Muscle layer of duodenum (tissue), 2 donors: ENCODE results near the gene H2BK1.

Experiments used
- H3K27ac ChIP-seq: one replicate; pipeline ENCODE4 v1.7.0; 2013; ENCODE audit warnings: mild to moderate bottlenecking, low read length
- H3K27me3 ChIP-seq: one replicate; pipeline ENCODE4 v1.7.0; 2013; ENCODE audit warnings: low read depth, mild to moderate bottlenecking, control low read depth, low read length
- H3K36me3 ChIP-seq, 2 donors: one replicate each; pipeline ENCODE4 v1.7.0; 2013; ENCODE audit warnings: low read length in 2 of 2, control low read depth in 1 of 2, mild to moderate bottlenecking in 1 of 2; ENCODE audit not compliant: insufficient read depth in 2 of 2, control insufficient read depth in 1 of 2
- H3K4me1 ChIP-seq, 2 donors: one replicate each; pipeline ENCODE4 v1.7.0; 2013; ENCODE audit warnings: low read length in 2 of 2, mild to moderate bottlenecking in 2 of 2, control low read depth in 1 of 2, moderate library complexity in 1 of 2; ENCODE audit not compliant: insufficient read depth in 2 of 2, control insufficient read depth in 1 of 2
- H3K4me3 ChIP-seq, 2 donors: one replicate each; pipeline ENCODE4 v1.7.0; 2013; ENCODE audit warnings: low read length in 2 of 2, low read depth in 1 of 2, mild to moderate bottlenecking in 1 of 2
- H3K9me3 ChIP-seq, 2 donors: one replicate each; pipeline ENCODE4 v1.7.0; 2013; ENCODE audit warnings: low read length in 2 of 2, control low read depth in 1 of 2, mild to moderate bottlenecking in 1 of 2; ENCODE audit not compliant: control insufficient read depth in 1 of 2
- donor health status: healthy.

The H2BK1 gene

DNA sequence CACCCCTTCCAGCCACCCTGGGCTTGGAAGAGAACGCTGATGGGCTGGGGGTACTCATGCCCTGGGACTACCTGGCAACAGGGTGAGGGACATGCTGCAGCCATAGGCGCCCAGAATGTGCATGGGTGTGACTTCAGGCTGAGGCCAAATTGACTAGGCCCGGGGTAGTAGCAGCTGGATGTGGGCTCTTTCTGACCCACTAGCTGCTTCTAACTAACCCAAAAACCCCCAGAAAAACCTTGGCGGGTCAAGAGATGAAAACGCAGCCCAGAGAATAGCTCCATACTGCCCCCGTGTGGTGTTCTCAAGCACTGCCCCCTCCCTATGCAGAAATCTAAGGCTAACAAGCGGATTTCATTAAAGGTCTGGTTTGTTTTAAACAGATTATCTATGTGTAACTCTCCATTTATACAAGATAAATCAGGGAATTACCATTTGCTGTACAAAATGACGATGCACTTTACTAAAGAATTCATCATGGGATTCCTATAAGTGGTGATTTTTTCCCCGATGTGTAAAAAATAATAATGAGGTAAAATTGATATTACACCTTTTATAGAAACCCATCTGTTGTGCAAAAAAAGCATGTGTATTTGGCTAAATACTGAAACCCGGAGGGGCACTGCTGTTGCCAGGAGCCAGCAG is 34.0 kb upstream of the H2BK1 start:
- H3K4me3 ChIP-seq = no peak overlapping the region
- no peak overlapping the region for H3K27ac ChIP-seq
- peaks cover 3 to 54% of the 10 kb centered on the region in 2 donors for H3K4me1 ChIP-seq
- H3K36me3 ChIP-seq = peaks cover 7 to 21% of the 10 kb centered on the region in 2 donors
- no peaks in the 10 kb centered on the region for H3K9me3 ChIP-seq
- peaks cover 22% of the 10 kb centered on the region for H3K27me3 ChIP-seq

DNA sequence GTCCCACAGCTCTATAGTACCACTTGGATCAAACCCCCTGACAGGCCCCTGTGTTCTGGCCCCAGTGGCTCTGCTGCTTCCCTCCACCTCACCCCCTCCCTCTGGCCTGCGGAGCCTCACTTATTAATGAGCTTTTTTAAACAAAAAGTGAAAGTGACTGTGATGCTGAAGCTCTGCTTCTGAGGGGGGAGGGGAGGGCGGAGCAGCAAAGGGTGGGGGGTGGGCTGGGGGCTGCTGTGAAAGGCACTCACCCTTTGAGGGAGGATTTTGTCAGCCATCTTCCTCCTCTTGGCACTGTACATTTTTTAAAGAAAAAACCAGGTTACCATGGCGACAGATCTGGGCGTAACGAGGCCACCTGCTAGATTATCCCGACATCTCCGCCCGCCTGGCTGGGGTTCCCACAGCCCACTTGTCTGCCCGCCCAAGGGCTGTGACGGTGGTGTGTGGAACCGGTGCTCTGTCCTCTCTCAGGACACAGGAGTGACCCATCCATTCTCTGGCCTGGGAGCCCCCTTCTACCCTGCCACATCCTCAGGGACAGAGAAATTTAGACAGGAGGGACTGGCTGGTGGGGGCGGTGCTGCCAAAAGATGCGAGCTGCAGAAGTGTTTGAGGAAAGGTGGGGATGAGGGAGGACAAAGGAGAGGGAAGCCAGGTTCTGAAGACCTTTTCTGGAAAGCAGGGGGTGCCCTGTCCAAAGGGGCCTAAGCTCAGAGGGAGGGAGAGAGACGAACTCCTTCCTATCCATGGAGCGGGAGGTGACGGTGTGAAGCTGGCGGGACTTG is 33.3 kb upstream of the H2BK1 start:
- Histone ChIP-seq H3K4me1 (peaks cover 3 to 53% of the 10 kb centered on the region in 2 donors), H3K9me3 (no peaks in the 10 kb centered on the region), H3K36me3 (peaks cover 13 to 28% of the 10 kb centered on the region in 2 donors), H3K4me3 (peak overlapping the region in 1 of 2 donors; percentile 26), H3K27ac (no peak overlapping the region), H3K27me3 (peaks cover 22% of the 10 kb centered on the region)

GRCh38 chr7:151243045-151243349 is 32.7 kb upstream of the H2BK1 start:
- H3K27me3 ChIP-seq = peaks cover 22% of the 10 kb centered on the region
- H3K4me1 ChIP-seq = peaks cover 3 to 50% of the 10 kb centered on the region in 2 donors
- H3K4me3 ChIP-seq = peak overlapping the region in 1 of 2 donors; percentile 26
- H3K27ac ChIP-seq = no peak overlapping the region
- no peaks in the 10 kb centered on the region for H3K9me3 ChIP-seq
- H3K36me3 ChIP-seq = peaks cover 17 to 35% of the 10 kb centered on the region in 2 donors

DNA sequence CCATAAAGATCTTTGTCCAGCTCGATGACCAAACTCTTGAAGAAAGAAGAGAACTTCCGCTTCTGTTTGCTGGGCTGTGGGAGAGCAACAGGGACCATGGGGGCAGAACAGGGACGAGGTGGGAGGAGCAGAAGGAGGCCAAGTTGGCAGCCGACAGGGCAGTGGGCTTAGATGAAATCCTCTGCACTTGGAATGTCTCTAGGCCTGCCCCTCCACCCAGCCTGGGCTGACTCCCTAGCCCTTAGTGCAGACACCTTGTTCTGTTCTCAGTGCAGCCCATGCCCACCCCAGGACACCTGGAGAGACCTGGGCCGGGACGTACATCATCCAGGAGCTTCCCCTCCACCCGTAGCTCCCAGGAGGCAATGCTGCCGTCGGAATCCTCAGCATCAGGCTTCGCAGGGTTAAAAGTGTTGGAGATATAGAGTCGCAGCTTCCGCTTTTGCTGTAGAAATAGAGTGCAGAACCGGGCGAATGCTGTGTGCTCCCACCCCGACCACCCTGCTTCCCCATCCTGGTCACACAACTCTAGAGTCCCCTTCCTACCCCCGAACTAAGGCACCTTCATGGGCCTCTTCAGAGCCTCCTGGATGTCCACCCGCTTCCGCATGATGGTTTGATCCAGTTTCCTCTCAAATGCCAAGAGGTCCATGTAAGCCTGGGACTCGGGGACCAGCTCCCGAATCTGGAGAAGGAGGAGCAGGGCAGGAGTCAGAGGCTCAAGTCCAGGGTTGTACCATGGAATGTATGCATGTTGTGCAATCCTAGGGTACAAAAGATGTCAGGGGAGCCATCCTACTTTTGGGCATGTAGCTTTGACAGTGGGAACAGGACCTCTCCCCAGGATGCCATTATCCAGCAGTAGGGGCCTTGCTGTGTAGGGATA is 32.1 kb upstream of the H2BK1 start:
- Histone ChIP-seq H3K36me3 (peaks cover 21 to 40% of the 10 kb centered on the region in 2 donors), H3K4me1 (peaks cover 3 to 45% of the 10 kb centered on the region in 2 donors), H3K4me3 (no peak overlapping the region), H3K27ac (no peak overlapping the region), H3K9me3 (no peaks in the 10 kb centered on the region), H3K27me3 (peaks cover 22% of the 10 kb centered on the region)

- H3K4me3 ChIP-seq = no peak overlapping the region
- H3K9me3 ChIP-seq = no peaks in the 10 kb centered on the region
- H3K27me3 ChIP-seq = peaks cover 22% of the 10 kb centered on the region
- H3K36me3 ChIP-seq = peaks cover 26 to 47% of the 10 kb centered on the region in 2 donors
- no peak overlapping the region for H3K27ac ChIP-seq
- H3K4me1 ChIP-seq = peaks cover 3 to 38% of the 10 kb centered on the region in 2 donors
These were observed 31.4 kb upstream of the H2BK1 start for GRCh38 chr7:151241755-151242096.

DNA sequence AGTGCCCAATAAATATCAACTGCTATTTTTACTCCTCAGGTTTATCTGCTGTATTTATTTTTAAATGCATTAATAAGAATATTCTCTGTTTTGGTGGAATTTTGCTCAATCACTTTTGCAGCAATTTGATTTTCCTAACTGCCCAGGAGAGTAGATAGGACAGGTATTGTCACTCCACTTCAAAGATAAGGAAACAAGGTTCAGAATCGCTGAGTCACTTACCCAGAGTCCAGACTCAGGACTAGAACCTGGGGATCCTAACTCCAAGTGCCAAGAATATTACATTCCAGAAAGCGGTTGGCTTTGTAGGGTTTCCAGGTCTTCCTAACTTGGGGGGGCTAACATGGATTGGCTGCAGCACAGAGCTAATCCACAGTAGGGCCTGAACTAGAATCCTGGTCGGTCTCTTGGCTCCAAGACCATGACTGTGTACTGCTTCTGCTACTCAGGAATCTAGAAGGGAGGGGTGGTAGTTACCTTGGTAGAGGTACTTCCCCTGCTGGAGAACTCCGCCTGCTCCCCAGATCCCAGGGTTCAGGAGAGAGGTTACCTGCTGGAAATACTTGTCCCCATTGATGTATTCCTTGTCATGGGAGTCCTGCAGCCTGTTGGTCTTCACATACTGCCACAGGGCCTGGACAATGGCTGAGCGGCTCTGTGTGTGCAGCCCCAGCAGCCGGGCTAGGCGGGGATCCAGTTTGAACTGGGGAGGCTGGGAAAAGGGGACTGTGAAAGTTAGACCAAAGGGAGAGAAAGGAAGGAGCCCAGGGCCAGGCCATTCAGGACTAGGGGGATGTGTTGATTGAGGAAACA is 30.9 kb upstream of the H2BK1 start:
- Histone ChIP-seq H3K36me3 (peaks cover 32 to 47% of the 10 kb centered on the region in 2 donors), H3K27me3 (peaks cover 19% of the 10 kb centered on the region), H3K27ac (no peak overlapping the region), H3K9me3 (no peaks in the 10 kb centered on the region), H3K4me1 (peaks cover 0 to 32% of the 10 kb centered on the region in 2 donors), H3K4me3 (no peak overlapping the region)

- Histone ChIP-seq H3K27ac (no peak overlapping the region), H3K36me3 (peaks cover 33 to 50% of the 10 kb centered on the region in 2 donors), H3K4me3 (no peak overlapping the region), H3K4me1 (peaks cover 0 to 26% of the 10 kb centered on the region in 2 donors), H3K9me3 (no peaks in the 10 kb centered on the region), H3K27me3 (peaks cover 14% of the 10 kb centered on the region)
These were observed 30.2 kb upstream of the H2BK1 start for GRCh38 chr7:151240536-151240935.

- Histone ChIP-seq H3K36me3 (peaks cover 33 to 56% of the 10 kb centered on the region in 2 donors), H3K4me3 (no peak overlapping the region), H3K4me1 (peaks cover 0 to 21% of the 10 kb centered on the region in 2 donors), H3K9me3 (no peaks in the 10 kb centered on the region), H3K27me3 (peaks cover 10% of the 10 kb centered on the region), H3K27ac (no peak overlapping the region)
These were observed 29.7 kb upstream of the H2BK1 start for GRCh38 chr7:151239837-151240459.

DNA sequence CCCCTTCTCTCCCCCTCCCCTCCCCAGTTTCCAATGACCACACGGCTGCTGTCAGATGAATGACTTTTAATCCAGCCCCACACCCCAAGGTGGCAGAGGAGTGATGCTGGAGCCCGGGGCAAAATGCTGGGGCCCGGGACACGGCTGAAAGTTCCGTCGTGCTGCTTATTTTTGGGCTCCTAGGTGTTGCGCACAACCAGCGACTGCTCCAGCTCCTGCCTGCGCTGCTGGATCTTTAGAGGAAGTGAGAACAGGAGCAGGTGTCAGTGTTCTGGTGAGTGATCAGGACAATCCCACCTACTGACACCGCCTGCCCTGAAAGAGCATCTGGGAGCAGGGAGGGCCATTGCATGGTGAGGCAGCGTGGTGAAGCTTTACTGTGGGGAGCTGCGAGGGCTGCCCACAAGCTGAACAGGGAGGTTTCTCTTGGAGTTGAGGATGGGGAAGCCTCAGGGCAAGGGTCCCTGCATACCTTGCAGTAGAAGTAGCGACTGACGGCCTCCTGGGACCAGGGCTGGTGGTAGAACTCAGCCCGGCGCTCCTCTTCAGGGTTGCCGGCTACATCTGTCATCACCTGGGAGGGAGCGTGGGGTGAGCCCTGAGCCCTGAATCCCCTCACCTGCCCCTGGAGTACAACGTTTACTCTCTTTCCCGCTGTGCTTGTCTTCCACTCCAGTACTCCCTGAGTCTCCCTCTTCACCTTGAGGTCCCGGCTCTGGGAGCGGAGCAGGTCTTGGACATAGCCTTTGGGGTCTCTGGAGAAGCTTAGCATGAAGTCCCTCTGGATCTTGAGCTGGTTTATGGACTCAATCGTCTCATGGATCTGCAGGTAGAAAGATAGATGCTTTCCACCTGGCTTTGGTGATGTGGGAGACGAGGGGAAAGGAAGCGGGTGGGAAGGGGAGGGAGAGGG is 28.9 kb upstream of the H2BK1 start:
- Histone ChIP-seq H3K4me1 (peaks cover 0 to 15% of the 10 kb centered on the region in 2 donors), H3K36me3 (peaks cover 33 to 61% of the 10 kb centered on the region in 2 donors), H3K27ac (no peak overlapping the region), H3K4me3 (no peak overlapping the region), H3K9me3 (no peaks in the 10 kb centered on the region), H3K27me3 (peaks cover 2% of the 10 kb centered on the region)
